Esophagus muscularis mucosa (tissue), 4 donors: ENCODE data around the gene CD82.

Experiments
- EP300 ChIP-seq: sonication (generic); formaldehyde crosslinking; IDR thresholded peaks from one replicate; pipeline ENCODE4 v1.6.1; 2017; ENCODE audit warnings: antibody characterized with exemption
- POLR2AphosphoS5 ChIP-seq, 2 donors: sonication (generic); formaldehyde crosslinking; IDR thresholded peaks; one replicate each; pipeline ENCODE4 v1.6.1; 2017; ENCODE audit warnings: antibody characterized with exemption in 2 of 2
- TF ChIP-seq, protein P1 (sequence below), 3 experiments: fragments of 200-600 bp in 2 of 3; fragments of 450-650 bp in 1 of 3; sonication (generic) in 2 of 3; IDR thresholded peaks; one replicate each; pipeline ENCODE4 v1.5.1; 2017 to 2019; ENCODE audit warnings: antibody characterized with exemption in 3 of 3, mild to moderate bottlenecking in 2 of 3, moderate library complexity in 1 of 3

DNA sequence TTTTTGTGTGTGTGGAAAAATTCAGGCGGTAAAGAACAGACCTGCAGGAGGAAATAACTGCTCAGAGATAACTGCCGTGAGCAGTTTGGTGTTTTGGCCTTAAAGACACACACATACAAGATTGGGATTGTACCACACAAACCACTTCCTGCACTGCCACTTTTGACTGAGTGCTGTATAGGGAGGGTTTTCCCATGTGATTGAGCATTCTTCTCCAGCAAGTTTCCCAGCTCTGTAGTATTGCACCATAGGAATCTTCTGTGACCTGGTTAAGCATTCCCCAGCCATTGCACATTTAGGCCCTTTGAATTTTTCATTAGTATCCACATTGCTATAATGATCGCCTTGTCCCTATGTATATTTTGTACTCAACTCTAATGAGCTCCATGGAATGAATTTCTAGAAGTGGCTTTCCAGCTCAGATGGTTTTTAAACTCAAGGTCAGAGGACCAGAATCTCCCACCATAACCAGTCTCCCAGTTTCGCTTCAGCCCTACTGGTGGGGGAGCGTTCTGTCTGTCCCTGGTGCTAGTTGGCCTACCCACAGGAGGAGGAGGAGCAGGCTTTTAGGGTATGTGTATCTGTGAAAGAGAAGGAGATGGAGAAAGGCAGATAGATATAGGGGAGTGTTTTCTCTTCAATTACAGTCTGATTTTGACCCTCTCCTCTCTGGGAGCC, 9.3 kb downstream of the CD82 start:
- TF ChIP-seq, protein P1, sequence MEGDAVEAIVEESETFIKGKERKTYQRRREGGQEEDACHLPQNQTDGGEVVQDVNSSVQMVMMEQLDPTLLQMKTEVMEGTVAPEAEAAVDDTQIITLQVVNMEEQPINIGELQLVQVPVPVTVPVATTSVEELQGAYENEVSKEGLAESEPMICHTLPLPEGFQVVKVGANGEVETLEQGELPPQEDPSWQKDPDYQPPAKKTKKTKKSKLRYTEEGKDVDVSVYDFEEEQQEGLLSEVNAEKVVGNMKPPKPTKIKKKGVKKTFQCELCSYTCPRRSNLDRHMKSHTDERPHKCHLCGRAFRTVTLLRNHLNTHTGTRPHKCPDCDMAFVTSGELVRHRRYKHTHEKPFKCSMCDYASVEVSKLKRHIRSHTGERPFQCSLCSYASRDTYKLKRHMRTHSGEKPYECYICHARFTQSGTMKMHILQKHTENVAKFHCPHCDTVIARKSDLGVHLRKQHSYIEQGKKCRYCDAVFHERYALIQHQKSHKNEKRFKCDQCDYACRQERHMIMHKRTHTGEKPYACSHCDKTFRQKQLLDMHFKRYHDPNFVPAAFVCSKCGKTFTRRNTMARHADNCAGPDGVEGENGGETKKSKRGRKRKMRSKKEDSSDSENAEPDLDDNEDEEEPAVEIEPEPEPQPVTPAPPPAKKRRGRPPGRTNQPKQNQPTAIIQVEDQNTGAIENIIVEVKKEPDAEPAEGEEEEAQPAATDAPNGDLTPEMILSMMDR (IDR thresholded peaks at IDR 0.05): no peak
- TF ChIP-seq POLR2AphosphoS5 (IDR thresholded peaks at IDR 0.05) (no peak), EP300 (no peak)
